Measurements from ENCODE around the gene LYPD5. TPM values are rescaled to one million over a fixed set of nuclear protein-coding genes. Genes with fewer than 3 reads are reported as not detected.
A peak's percentile ranks its signal among the peaks of the same experiment; 100 is the strongest.

The LYPD5 gene
- total RNA-seq, 1 experiment from 2014 or later = 0.87 TPM

DNA sequence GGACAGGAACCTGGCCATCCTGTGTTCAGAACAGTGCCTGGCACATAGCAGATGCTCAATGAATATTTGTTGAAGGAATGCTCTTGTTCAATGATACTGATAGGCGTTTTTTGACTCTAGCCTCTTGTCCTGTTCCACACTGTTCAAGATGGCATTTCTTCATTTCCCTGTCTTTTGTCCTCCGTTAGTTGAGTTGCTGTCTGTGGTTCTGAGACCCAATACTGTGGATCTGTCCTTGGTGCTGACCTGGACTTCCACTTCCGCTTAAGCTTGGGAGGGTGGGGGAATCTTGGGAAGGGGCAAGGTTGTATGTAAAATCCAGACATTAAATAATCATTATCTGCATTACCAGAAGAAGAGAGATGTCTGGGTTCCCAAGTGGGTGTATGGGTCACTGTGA is 13.2 kb downstream of the LYPD5 start:
- no peak overlapping the region for H3K27ac ChIP-seq (ENCODE audit: low read length)
- no peaks in the 10 kb centered on the region for H3K27me3 ChIP-seq (ENCODE audit: control insufficient read depth, insufficient read depth, low read length)
- ChIA-PET POLR2A (no interaction called here), CTCF (interaction anchor here (0.5 kb wide), 1 partner anchor 178 kb away, joined by 7 read pairs; no protein-coding TSS in a partner anchor)
- H3K36me3 ChIP-seq (ENCODE audit: control insufficient read depth, insufficient read depth, low read length) = no peaks in the 10 kb centered on the region
- no peak for ATAC-seq
- DNase-seq (ENCODE audit: low read depth, low spot score) = no peak
- in situ Hi-C loops (cut with HindIII; ENCODE audit: low pct_unique_long_range_greater_than_20kb, low sequenced_read_pairs) = no loop called here
- TF ChIP-seq, protein P1, sequence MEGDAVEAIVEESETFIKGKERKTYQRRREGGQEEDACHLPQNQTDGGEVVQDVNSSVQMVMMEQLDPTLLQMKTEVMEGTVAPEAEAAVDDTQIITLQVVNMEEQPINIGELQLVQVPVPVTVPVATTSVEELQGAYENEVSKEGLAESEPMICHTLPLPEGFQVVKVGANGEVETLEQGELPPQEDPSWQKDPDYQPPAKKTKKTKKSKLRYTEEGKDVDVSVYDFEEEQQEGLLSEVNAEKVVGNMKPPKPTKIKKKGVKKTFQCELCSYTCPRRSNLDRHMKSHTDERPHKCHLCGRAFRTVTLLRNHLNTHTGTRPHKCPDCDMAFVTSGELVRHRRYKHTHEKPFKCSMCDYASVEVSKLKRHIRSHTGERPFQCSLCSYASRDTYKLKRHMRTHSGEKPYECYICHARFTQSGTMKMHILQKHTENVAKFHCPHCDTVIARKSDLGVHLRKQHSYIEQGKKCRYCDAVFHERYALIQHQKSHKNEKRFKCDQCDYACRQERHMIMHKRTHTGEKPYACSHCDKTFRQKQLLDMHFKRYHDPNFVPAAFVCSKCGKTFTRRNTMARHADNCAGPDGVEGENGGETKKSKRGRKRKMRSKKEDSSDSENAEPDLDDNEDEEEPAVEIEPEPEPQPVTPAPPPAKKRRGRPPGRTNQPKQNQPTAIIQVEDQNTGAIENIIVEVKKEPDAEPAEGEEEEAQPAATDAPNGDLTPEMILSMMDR (IDR thresholded peaks at IDR 0.05) = no peak
- no peak for TF ChIP-seq SIN3A (IDR thresholded peaks at IDR 0.05; ENCODE audit: borderline replicate concordance, insufficient read depth, low read depth, low read length)
- TF ChIP-seq REST (IDR thresholded peaks at IDR 0.05; ENCODE audit: insufficient read depth in 1 of 2, low read depth in 2 of 2, low read length in 1 of 2) = peak; percentile 93 to 94
- BruUV-seq (replicated peaks) = no TSS peak
- peaks cover 11% of the 10 kb centered on the region for H3K4me1 ChIP-seq (ENCODE audit: control insufficient read depth, insufficient read depth, low read length)
- no peaks in the 10 kb centered on the region for H3K9me3 ChIP-seq (ENCODE audit: control insufficient read depth, insufficient read depth, low read depth, low read length)
- H3K4me3 ChIP-seq (ENCODE audit: low read depth in 2 of 2, low read length in 2 of 2) = no peak overlapping the region
- intact Hi-C loops (cut with micrococcal nuclease; ENCODE audit: unreplicated experiment) = no loop called here

GRCh38 chr19:43786665-43787064 is 15.6 kb downstream of the LYPD5 start:
- Histone ChIP-seq H3K4me1 (ENCODE audit: control insufficient read depth, insufficient read depth, low read length) (peaks cover 33% of the 10 kb centered on the region), H3K9me3 (ENCODE audit: control insufficient read depth, insufficient read depth, low read depth, low read length) (no peaks in the 10 kb centered on the region), H3K36me3 (ENCODE audit: control insufficient read depth, insufficient read depth, low read length) (no peaks in the 10 kb centered on the region), H3K4me3 (ENCODE audit: low read depth in 2 of 2, low read length in 2 of 2) (no peak overlapping the region), H3K27ac (ENCODE audit: low read length) (no peak overlapping the region), H3K27me3 (ENCODE audit: control insufficient read depth, insufficient read depth, low read length) (no peaks in the 10 kb centered on the region)
- TF ChIP-seq POLR2AphosphoS5 (IDR thresholded peaks at IDR 0.05; ENCODE audit: low read depth, low read length) (no peak), REST (IDR thresholded peaks at IDR 0.05; ENCODE audit: insufficient read depth in 1 of 2, low read depth in 2 of 2, low read length in 1 of 2) (no peak), TCF7L2 (IDR thresholded peaks at IDR 0.05; ENCODE audit: low read depth, low read length) (no peak), SIN3A (IDR thresholded peaks at IDR 0.05; ENCODE audit: borderline replicate concordance, insufficient read depth, low read depth, low read length) (no peak)
- TF ChIP-seq, protein P1 (IDR thresholded peaks at IDR 0.05) = no peak
- intact Hi-C loops (cut with micrococcal nuclease; ENCODE audit: unreplicated experiment) (no loop called here), in situ Hi-C loops (cut with HindIII; ENCODE audit: low pct_unique_long_range_greater_than_20kb, low sequenced_read_pairs) (no loop called here)
- POLR2A ChIA-PET = interaction anchor here (0.6 kb wide), 1 partner anchor 61 kb away, joined by 7 read pairs; no protein-coding TSS in a partner anchor
- BruUV-seq (replicated peaks) = no TSS peak
- no peak for DNase-seq (ENCODE audit: low read depth, low spot score)
- ATAC-seq = no peak
- CTCF ChIA-PET = interaction anchor here (0.8 kb wide), 1 partner anchor 29 kb away, joined by 3 read pairs; no protein-coding TSS in a partner anchor
